ENCODE measurements around the gene KIAA0232.
"Not testable (repeated sequence)": the region's sequence is repeated elsewhere in the genome, so short reads cannot be mapped to it uniquely, and the experiment has no call there.

KIAA0232 gene

DNA sequence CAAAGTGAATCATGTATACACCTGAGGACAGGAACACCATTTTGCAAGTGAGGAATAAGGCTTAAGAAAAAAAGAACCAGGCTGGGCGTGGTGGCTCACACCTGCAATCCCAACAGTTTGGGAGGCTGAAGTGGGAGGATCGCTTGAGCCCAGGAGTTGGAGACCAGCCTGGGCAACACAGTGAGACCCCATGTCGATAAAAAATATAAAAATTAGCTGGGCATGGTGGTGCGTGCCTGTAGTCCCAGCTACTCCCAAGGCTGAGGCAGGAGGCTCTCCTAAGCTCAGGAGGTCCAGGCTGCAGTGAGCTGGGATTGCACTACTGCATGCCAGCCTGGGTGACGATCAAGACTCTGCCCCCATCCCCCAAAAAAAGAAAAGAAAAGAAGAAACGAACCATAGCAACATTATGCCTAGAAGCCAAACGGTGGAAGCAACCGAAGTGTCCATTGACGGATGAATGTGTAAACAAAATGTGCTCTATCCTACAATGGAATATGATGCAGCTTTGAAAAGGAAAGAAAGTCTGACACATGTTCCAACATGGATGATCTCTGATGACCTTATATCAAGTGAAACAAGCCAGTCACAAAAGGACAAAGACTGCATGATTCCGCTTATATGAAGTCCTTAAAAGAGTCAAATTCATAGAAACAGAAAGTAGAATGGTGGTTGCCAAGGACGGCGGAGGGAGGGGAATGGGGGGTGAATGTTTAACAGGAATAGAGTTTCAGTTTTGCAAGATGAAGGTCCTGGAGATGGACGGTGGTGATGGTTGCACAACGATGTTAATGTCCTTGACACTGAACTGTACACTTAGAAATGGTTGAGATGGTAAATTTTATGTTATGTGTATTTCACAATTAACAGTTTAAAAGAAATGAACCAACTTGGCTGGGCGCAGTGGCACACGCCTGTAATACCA, 8.6 kb upstream of the KIAA0232 start:
- DNase-seq (ENCODE audit: low read depth): no peak

- no peak for DNase-seq (ENCODE audit: low read depth)
Observed at GRCh38 chr4:6775746-6776145, 6.8 kb upstream of the KIAA0232 start.

DNA sequence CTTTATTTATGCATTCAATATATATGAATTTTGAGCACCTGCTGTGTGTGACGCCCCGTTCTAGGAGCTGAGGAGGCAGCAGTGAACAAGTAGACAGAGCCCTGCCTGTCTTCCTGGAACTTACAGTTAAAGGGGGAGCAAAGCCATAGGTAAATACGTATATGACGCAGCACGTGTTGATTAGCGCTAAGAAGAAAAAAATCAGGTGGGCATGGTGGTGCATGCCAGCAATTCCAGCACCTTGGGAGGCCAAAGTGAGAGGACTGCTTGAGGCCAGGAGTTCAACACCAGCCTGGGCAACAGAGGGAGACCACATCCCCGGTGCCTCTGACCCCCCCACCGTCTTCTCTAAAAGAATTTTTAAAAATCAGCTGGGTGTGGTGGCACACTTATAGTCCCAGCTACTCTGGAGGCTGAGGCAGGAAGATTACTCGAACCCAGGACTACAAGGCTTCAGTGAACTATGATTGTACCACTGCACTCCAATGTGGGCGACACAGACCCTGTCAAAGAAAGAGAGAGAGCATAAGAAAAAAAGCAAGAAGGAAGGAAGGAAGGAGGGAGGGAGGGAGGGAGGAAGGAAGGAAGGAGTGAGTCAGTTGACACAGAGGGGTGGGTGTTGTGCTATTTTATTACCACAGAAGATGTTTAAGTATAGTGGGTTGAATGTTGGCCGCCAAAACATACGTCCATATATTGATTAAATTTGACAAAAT, 5.4 kb upstream of the KIAA0232 start:
- no peak for DNase-seq (ENCODE audit: low read depth)

- no peak for DNase-seq (ENCODE audit: low read depth)
Observed at GRCh38 chr4:6777636-6778281, 4.8 kb upstream of the KIAA0232 start.

DNA sequence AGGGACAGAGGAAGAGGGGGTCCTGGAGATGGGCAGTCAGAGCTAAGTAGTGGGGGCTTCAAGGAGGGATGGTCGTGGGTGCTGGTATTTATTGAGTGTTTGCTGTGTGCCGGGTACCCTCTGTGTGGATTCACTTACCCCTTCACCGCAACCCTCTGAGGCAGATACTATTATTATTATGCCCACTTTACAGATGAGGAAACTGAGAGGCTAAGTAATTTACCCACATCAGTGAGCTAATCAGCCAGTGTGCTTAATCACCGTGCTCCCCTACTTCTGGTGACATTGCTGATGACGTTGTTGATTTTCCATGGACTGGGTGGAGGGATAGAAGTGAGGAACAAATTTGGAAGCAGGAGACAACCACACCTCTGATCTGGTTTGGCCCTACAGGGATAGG, 4.1 kb upstream of the KIAA0232 start:
- DNase-seq (ENCODE audit: low read depth): no peak

DNA sequence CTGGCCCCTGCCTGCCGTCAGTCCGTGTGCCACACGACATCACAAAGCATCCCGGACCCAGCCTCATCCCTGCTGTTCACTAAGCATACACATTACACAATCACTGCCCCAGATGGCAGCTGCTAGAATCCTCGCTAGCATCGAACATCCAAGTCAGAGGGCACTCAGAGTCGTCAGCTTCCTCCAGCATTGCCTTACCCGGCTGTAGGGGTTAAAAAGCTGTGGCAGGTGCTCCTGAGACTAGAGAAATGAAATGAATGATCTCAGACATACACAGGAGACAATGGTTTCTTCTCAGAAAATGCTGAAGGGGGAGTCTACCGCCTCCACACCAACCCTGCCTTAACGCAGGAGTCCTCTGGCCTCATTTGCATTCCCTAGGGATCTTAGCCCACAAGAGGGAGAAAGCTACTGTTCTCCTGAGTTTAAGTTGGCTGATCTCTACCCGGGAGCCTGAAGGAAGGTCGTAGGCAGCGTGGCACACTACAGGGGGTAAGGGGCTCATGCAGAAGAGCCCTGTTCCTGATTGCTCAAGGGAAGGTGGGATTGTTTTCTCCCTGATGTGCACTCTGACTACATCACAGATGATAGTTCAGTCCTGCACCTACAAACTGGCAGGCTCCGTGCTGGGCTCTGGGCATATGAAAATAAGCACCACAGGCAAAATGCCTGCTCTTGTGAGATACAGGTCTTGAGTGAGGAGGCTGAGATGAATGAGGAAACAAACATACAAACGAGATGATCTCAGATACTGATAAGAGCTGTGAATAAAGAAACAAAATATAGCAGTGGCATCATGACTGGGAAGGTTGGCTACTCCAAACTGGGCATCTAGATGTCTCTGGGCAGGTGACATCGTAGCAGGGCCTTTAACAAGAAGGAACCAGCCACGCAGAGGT, 2.6 kb upstream of the KIAA0232 start:
- no peak for DNase-seq (ENCODE audit: low read depth)

DNA sequence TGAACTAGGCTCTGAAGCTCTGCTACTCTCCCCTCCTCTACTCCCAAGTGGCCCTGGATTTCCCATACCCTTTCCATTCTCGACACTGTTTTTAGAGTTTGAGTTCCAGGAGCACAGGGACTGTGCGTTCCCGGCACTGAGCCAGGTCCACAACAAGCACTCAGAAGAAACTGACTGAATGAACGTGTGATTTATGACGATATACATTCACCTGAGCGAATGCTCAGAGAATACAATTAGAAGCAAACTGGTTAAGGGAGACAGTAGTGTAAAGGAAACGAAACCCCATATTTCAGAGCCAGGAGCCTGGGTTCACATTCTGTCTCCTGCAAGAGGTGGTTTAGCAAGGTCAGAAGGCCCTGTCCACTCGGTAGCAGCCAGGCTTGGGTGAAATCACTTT, 1.4 kb upstream of the KIAA0232 start:
- no peak for DNase-seq (ENCODE audit: low read depth)

DNA sequence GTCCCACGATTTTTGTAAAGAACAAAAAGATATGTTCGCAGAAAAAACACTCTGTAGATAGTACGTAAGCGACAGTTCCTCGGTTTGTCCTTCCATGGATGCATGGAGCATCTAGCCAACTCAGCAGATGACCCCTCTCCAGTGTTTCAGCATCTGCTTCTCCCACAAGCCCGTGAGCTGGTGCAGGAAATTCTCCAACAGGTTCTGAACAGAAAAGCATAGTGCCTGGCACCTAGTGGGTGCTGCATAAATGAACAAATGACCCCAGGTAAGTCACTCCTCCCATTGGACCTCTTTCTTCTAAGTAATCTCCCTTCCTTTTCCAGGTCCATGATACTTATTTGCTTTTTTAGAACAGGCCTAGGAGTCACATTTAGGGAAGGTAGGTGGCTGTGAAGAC, 966 bp upstream of the KIAA0232 start:
- no peak for DNase-seq (ENCODE audit: low read depth)

DNA sequence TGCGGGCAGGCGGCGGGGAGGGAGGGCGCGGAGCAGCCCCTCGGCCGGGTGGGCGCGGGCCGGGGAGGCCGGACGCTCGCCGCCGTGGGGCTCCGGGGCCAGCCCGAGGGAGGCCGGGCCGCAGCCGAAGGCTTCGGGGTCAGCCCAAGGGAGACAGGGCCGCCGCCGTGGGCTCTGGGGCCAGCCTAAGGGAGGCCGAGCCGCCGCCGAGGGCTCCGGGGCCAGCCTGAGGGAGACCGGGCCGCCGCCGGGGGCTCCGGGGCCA, 251 bp downstream of the KIAA0232 start:
- DNase-seq (ENCODE audit: low read depth): no peak

DNA sequence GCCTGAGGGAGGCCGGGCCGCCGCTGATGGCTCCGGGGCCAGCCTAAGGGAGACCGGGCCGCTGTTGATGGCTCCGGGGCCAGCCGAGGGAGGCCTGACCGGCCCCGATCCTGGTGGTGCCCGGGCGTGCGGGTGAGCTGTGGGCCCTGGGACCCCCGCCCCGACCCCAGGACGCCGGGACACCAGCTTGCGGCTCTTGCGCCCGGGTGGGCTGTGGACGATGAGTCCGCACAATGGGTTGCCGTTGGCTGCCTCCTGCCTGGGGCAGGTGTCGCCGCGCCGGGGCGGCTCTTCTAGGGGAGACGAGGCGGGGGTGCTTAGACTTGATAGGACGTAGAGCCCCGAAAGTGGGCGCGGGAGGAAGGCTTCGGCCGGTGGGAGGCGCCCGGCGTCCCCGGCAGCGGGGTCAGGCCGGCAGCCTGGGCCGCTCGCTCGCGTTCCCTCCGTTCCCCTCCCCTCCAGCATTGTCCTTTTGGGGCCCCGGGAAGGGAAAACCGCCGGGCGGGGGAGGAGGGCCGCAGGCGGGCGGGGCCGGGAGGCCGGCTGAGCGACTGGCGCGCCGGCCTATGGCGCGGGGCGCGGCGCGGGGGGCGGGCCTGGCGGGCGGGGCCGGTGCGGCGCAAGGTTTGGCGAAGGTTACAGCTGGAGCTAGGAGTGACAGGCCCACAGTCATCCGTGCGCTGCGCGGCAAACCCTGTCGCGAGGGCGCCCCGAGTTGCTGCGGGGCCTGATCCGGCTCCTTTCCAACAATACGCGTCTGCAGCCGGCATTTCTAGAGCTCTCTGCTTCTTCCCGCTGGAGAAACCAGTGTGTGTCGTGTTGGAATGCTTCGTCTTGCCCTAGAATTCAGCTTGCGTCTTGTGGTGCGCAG, 819 bp downstream of the KIAA0232 start:
- DNase-seq (ENCODE audit: low read depth): peak; percentile 67

GRCh38 chr4:6785572-6785925, 3.0 kb downstream of the KIAA0232 start:
- DNase-seq (ENCODE audit: low read depth): no peak

DNA sequence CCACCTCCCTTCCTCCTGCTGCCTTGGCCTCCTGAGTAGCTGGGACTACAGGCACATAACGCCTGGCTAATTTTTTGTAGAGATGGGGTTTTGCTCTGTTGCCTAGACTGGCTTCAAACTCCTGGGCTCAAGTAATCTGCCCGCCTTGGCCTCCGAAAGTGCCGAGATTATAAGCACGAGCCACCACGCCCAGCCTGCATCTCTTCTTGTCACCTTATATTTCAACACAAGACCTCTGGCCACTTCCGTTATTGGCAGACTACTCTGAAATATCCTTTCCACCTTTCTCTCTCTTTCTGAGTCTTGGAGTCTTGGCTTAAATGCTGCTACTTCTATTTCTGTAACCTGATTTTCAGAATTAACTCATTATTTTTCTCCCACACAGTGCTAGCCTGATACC, 5.6 kb downstream of the KIAA0232 start:
- DNase-seq (ENCODE audit: low read depth): no peak

DNA sequence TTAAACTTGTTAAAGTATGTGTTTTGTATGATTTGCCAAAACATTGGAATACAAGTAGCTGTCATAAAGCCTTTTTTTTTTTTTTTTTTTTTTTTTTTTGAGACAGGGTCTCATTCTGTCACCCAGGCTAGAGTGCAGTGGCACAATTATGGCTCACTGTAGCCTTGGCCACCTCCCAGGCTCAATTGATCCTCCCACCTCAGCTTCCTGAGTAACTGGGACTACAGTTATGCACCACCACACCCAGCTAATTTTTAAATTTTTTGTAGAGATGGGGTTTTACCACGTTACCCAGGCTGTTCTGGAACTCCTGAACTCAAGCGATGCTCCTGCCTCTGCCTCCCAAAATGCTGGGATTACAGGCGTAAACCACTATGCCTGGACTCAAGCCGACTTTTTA, 8.7 kb downstream of the KIAA0232 start:
- not testable (repeated sequence) for DNase-seq (ENCODE audit: low read depth)

DNA sequence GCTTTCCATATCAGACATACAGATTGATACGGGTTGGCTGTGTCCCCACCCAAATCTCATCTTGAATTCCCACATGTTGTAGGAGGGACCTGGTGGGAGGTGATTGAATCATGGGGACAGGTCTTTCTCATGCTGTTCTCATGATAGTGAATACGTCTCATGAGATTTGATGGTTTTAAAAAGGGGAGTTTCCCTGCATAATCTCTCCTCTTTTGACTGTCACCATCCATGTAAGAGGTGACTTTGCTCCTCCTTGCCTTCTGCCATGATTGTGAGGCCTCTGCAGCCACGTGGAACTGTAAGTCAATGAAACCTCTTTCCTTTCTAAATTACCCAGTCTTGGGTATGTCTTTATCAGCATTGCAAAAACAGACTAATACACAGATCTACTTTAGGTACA, 9.3 kb downstream of the KIAA0232 start:
- not testable (repeated sequence) for DNase-seq (ENCODE audit: low read depth)

GRCh38 chr4:6794189-6794588, 11.7 kb downstream of the KIAA0232 start:
- no peak for DNase-seq (ENCODE audit: low read depth)

GRCh38 chr4:6795821-6796220, 13.3 kb downstream of the KIAA0232 start:
- no peak for DNase-seq (ENCODE audit: low read depth)

DNA sequence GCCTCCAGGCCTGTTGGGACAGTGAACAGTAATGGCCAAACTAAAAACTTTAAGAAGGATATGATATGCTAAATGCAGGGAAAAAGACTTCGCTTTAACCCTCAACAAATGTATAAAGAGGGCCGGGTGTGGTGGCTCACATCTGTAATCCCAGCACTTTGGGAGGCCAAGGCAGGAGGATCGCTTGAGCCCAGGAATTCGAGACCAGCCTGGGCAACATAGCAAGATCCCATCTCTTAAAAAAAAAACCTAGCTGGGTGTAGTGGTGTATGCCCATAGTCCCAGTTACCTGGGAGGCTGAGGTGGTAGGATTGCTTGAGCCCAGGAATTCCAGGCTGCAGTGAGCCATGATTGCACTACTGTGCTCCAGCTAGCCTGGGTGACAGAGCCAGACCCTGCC, 14.8 kb downstream of the KIAA0232 start:
- not testable (repeated sequence) for DNase-seq (ENCODE audit: low read depth)

- no peak for DNase-seq (ENCODE audit: low read depth)
Observed at GRCh38 chr4:6799091-6799490, 16.6 kb downstream of the KIAA0232 start.

DNA sequence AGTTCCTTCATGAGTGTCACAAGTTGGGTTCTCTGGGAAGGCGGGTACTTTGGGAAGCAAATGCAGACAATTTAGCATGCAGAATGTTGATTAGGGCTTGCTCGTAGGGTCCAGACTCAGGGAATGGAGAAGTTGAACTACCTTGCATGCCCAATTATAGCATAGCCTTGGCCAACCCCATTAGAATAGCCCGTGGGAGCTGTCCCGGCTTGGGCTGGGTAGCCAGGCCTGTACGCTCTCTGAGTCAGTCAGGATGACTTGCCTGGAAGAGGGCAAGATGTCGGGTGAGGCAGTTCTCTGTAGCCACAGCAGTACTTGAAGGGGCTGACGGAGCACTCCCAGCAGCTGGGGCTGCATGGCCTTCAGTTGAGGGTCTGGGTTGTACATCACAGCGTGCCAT, 19.5 kb downstream of the KIAA0232 start:
- DNase-seq (ENCODE audit: low read depth): no peak

- no peak for DNase-seq (ENCODE audit: low read depth)
Observed at GRCh38 chr4:6802626-6803025, 20.1 kb downstream of the KIAA0232 start.

- no peak for DNase-seq (ENCODE audit: low read depth)
Observed at GRCh38 chr4:6803246-6803645, 20.7 kb downstream of the KIAA0232 start.
